HG02938 (cell line): Measurements from ENCODE around the gene VRK3.
A peak's percentile ranks its signal among the peaks of the same experiment; 100 is the strongest.

Source experiments
- ATAC-seq: cut with Tn5 transposase; IDR thresholded peaks from one replicate; pipeline ENCODE4 v1.9.1; 2021; ENCODE audit warnings: mild to moderate bottlenecking, moderate library complexity; ENCODE audit not compliant: unreplicated experiment

VRK3 gene

DNA sequence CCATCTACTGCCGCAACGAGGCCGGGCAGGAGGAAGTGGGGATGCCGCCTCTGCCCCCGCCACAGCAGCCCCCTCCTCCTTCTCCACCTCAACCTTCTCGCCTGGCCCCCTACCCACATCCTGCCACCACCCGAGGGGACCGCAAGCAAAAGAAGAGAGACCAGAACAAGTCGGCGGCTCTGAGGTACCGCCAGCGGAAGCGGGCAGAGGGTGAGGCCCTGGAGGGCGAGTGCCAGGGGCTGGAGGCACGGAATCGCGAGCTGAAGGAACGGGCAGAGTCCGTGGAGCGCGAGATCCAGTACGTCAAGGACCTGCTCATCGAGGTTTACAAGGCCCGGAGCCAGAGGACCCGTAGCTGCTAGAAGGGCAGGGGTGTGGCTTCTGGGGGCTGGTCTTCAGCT, 92.4 kb downstream of the VRK3 start:
- ATAC-seq: no peak

DNA sequence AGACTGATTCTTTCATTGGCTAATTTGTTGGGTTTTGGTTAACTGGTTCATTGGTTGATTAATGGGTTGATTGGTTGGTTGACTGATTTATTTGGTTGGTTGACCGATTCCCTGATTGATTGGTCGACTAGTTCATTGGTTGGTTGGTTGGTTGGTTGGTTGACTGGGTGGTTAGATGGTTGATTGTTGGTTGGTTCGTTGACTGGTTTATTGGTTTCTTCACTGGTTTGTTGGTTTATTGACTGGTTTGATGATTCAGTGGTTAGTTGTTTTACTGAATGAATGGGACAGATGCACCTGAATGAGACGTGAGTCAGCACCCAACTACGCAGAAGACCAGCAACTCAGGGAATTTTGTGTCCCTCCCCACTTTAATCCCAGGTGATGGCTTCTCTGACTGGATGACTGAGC, 93.1 kb downstream of the VRK3 start:
- no peak for ATAC-seq

DNA sequence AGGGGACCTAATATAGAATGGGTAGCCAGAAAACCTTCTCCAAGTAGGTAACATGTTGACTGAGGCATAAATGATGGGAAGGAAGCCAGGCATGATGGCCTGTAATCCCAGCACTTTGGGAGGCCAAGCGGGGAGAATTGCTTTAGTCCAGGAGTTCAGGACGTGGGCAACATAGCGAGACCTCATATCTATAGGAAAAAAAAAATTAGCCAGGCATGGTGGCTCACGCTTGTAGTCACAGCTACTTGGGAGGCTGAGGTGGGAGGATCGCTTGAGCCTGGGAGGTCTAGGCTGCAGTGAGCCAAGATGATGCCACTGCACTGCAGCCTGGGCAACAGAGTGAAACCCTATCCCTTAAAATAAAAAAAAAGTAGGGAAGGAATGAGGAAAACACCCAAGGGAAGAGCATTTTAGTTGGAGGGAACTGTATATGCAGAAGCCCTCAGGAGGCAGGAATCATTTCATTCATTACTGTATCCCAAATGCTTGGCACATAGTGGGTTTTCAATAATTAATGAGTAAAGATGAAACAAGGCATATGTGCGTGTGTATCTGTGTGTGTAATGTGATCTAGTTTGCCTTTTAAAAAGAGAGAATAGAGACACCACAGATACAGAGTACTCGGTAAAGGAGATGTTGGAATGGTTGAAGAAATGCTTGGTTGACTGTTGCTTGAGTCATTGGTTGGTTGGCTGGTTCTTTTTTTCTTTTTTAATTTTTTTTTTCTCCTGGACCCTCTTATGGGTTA, 93.7 kb downstream of the VRK3 start:
- ATAC-seq: no peak

DNA sequence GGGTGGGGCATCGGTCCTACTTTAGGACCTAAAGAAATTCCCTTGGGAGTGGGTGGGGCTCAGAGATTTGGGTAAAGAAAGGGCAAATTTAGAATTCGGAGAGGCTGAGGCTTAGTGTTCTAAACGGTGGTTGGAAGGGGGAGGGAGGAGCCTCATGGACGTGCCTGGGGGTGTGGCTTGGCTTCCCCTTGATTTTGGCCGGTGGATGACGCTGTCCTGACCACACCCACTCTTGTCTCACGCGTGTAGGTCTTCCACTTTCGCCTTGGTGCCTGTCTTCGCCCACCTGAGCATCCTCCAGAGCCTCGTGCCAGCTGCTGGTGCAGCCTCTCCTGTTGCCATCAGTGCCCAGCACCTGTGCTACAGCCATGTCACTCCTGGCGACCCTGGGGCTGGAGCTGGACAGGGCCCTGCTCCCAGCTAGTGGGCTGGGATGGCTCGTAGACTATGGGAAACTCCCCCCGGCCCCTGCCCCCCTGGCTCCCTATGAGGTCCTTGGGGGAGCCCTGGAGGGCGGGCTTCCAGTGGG, 94.6 kb downstream of the VRK3 start:
- ATAC-seq: no peak

DNA sequence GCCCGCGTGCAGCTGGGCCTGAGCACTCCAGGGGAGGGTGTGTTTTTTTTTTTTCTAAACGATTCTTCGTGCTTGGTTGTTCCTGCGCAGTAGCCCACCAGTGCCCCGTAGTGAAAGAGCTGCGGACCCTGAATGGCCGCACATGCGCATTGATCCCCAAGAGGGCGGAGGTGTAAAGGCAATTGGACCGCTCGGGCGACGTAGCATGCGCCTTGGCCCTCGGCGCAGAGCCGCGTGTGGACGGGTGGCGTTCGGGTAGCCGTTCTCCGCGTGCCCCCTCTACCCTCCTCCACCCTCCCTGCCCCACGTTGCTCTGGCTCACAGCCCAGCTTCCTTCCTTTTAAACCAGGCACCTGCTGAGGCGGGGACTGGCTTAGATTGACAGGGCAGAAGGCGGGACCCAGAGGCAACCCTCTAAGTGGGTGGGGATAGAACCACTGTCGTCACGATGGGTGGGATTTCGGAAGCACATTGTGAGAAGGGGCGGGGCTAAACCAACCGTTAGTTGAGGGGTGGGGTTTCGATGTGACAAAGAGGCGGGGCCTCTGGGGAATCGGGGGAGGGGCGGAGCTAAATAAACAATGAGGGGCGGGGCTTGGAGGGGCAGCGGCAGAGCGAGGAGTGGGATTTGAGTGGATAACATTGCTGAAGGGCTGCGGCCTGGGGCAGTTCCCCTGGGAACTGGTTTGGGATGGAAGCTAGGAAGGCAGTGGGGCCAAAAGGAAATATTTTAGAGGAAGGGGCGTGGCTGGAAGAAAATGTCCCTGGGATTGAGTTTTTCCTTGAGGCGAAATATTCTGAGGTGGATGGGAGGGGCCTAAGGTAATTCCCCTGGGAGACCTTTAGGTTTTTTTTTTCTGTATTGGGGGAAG, 95.3 kb downstream of the VRK3 start:
- peak; percentile 56 for ATAC-seq

DNA sequence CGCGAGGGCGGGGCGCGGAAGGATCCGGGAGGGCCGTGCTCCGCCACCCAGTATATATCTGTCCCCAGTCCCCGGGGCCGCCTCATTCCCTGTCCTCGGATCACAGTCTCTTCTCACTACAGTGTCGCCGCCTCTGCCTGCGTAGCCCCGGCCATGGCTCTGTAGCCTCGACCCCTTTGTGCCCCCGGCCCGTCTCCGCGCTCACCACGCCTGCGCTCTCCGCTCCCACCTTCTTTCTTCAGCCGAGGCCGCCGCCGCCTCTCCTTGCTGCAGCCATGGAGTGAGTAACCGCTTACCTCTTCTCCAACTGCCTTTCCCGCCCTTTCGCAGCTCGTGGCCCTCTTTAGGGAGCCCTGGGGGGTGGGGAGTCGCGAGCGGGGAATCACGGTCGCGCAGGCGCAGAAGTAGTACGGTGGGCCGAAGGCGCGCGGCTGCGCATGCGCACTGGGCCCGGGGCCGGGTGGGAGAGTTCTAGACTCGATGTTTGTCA, 96.0 kb downstream of the VRK3 start, which contains the start of the genes ATF5 and NUP62:
TSS of gene ATF5 (plus strand) at position 85 of the 490 bp plus-strand sequence. CDS start 1,646 bp downstream, outside the sequence.
TSS of gene NUP62 (minus strand) at position 384 of the 490 bp plus-strand sequence. CDS start 19,697 bp downstream, outside the sequence.
- ATAC-seq: peak; percentile 53

DNA sequence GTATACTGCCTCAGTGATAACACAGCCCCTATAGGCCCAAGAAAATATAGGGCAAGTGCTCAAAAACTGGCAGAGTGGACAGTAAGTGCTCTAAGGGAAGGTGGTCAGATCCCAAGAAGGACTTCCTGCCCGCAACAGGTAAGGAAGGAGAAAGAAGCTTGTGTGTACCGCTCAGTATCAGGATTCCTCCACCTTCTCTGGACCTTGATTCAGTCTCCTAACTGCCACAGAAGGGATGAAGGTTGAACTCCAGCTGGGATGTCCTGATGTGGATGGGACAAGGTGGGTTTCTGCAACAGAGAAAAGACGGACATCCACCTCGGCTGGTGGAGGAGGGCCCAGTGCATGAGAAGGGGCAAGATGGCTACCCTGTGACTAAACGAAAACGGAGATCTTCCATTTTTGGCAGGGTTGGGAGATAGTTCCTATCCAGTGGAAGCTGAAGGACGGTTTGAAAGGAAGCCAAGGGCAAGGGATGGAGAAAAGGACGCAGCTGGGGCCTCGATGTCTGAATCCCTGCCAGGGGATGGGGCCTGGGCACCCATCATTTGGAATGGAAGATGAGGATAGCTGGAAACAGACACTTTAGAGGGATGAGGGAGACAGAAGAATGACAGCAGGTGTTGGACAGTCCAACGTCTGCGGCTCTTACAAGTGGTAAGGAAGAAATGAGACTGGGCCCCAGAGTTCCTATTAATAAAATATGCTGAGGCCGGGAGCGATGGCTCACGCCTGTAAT, 97.5 kb downstream of the VRK3 start:
- ATAC-seq: no peak

DNA sequence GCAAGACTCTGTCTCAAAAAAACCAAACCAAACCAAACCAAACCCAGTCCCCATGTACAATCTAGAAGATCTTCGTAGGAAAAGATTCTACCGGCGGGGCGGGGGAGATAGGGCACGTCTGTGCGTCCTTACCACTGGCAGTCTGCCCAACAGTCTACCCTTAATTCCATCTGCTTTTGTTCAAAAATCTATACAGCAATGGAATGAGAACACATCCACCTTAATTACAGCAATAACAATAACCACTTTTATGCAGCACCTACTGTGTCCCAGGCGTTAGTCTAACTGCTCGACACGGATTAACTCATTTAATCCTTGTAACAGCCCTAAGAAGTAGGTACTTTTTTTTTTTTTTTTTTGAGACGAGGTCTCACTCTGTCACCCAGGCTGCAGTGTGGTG, 98.7 kb downstream of the VRK3 start:
- ATAC-seq: no peak
